Measurements from ENCODE around the gene CDK5RAP3. TPM values are rescaled to one million over a fixed set of nuclear protein-coding genes. Genes with fewer than 3 reads are reported as not detected.

CDK5RAP3 gene
- total RNA-seq, 1 experiment from 2014 or later: 255 TPM

- intact Hi-C loops (cut with micrococcal nuclease): no loop called here
- CTCF ChIA-PET: interaction anchor here (1.0 to 1.3 kb wide), 2 partner anchors 14 to 23 kb away, joined by 3 to 4 read pairs; no protein-coding TSS in a partner anchor
- H3K4me2 ChIP-seq (ENCODE audit: low read length): no peak overlapping the region
- H3K36me3 ChIP-seq (ENCODE audit: control insufficient read depth in 1 of 2, insufficient read depth in 2 of 2, low read length in 2 of 2): no peaks in the 10 kb centered on the region
- peaks cover 13 to 34% of the 10 kb centered on the region in 2 experiments for H3K4me1 ChIP-seq (ENCODE audit: control insufficient read depth in 1 of 2, insufficient read depth in 2 of 2, low read length in 2 of 2)
- DNase-seq (ENCODE audit: low read depth, low spot score) (no peak), ATAC-seq (no peak)
- H3K9me2 ChIP-seq (ENCODE audit: insufficient read depth): no peaks in the 10 kb centered on the region
- H2AFZ ChIP-seq (ENCODE audit: low read depth, low read length, poor library complexity, severe bottlenecking): no peak overlapping the region
- no peak overlapping the region for H3K4me3 ChIP-seq (replicated peaks in 1 of 2; ENCODE audit: low read depth in 1 of 2, low read length in 2 of 2)
- no peak overlapping the region for H3K9ac ChIP-seq (ENCODE audit: low read length)
- TF ChIP-seq SRF (IDR thresholded peaks at IDR 0.05; ENCODE audit: low read depth) (no peak), JUND (IDR thresholded peaks at IDR 0.05) (no peak), EGR1 (IDR thresholded peaks at IDR 0.05; ENCODE audit: low read depth) (no peak), EZH2phosphoT487 (IDR thresholded peaks at IDR 0.05; ENCODE audit: borderline replicate concordance) (no peak)
- H3K27ac ChIP-seq (ENCODE audit: low read depth, low read length): no peak overlapping the region
- no peaks in the 10 kb centered on the region for H3K27me3 ChIP-seq (ENCODE audit: insufficient read depth, low read length)
- RAD21 ChIA-PET (ENCODE audit: low non-redundant PET in 1 of 2, low total read pairs in 2 of 2, uncharacterized antibody in 2 of 2, unreplicated experiment in 2 of 2): no interaction called here
- H3K9me3 ChIP-seq (ENCODE audit: control insufficient read depth in 1 of 2, insufficient read depth in 1 of 2, low read depth in 1 of 2, low read length in 2 of 2): no peaks in the 10 kb centered on the region
- no TSS peak for BruUV-seq (replicated peaks)
- POLR2A ChIA-PET: no interaction called here
- H4K20me1 ChIP-seq (ENCODE audit: insufficient read depth): no peaks in the 10 kb centered on the region
- H3K79me2 ChIP-seq (ENCODE audit: insufficient read depth, low read length): no peaks in the 10 kb centered on the region
Observed at GRCh38 chr17:47964856-47965255, 6.1 kb upstream of the CDK5RAP3 start.

DNA sequence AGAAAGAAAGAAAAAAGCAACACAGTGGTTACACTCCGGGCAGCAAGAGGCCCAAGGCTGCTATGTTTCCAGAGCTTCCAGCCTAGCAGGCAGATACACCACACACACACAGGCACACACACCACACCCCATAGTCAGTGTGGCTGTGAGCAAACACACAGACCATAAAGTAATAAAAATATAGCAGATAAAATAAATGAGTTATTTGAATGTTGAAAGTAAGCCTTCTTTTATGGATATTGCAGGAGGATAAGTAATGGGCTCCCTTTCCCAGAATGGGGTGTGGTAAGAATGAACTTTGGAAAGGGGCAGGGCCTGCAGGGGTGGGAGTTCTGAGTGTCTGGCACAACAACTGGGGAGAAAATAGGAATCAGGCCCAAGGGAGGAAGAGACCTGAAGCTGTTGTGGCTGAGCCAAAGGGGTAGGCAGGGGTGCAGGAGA is 4.8 kb upstream of the CDK5RAP3 start:
- Histone ChIP-seq H3K9ac (ENCODE audit: low read length) (no peak overlapping the region), H3K27ac (ENCODE audit: low read depth, low read length) (no peak overlapping the region), H4K20me1 (ENCODE audit: insufficient read depth) (no peaks in the 10 kb centered on the region), H3K4me1 (ENCODE audit: control insufficient read depth in 1 of 2, insufficient read depth in 2 of 2, low read length in 2 of 2) (peaks cover 15 to 37% of the 10 kb centered on the region in 2 experiments), H3K36me3 (ENCODE audit: control insufficient read depth in 1 of 2, insufficient read depth in 2 of 2, low read length in 2 of 2) (no peaks in the 10 kb centered on the region), H3K9me2 (ENCODE audit: insufficient read depth) (no peaks in the 10 kb centered on the region), H3K4me2 (ENCODE audit: low read length) (peak overlapping the region; percentile 16), H3K4me3 (replicated peaks in 1 of 2; ENCODE audit: low read depth in 1 of 2, low read length in 2 of 2) (no peak overlapping the region), H3K79me2 (ENCODE audit: insufficient read depth, low read length) (peaks cover 1% of the 10 kb centered on the region; the same call in 1 of the 2 replicates), H3K9me3 (ENCODE audit: control insufficient read depth in 1 of 2, insufficient read depth in 1 of 2, low read depth in 1 of 2, low read length in 2 of 2) (no peaks in the 10 kb centered on the region), H2AFZ (ENCODE audit: low read depth, low read length, poor library complexity, severe bottlenecking) (no peak overlapping the region), H3K27me3 (ENCODE audit: insufficient read depth, low read length) (no peaks in the 10 kb centered on the region)
- intact Hi-C loops (cut with micrococcal nuclease): no loop called here
- ATAC-seq (no peak), DNase-seq (ENCODE audit: low read depth, low spot score) (no peak)
- ChIA-PET CTCF (interaction anchor here (2.2 to 2.6 kb wide), 2 partner anchors 17 to 20 kb away, joined by 19 read pairs; no protein-coding TSS in a partner anchor), RAD21 (ENCODE audit: low non-redundant PET in 1 of 2, low total read pairs in 2 of 2, uncharacterized antibody in 2 of 2, unreplicated experiment in 2 of 2) (no interaction called here), POLR2A (no interaction called here)
- no TSS peak for BruUV-seq (replicated peaks)
- TF ChIP-seq JUND (IDR thresholded peaks at IDR 0.05): no peak
- no peak for TF ChIP-seq EZH2 (IDR thresholded peaks at IDR 0.05)
- no peak for TF ChIP-seq SRF (IDR thresholded peaks at IDR 0.05; ENCODE audit: low read depth)
- TF ChIP-seq, protein P1, sequence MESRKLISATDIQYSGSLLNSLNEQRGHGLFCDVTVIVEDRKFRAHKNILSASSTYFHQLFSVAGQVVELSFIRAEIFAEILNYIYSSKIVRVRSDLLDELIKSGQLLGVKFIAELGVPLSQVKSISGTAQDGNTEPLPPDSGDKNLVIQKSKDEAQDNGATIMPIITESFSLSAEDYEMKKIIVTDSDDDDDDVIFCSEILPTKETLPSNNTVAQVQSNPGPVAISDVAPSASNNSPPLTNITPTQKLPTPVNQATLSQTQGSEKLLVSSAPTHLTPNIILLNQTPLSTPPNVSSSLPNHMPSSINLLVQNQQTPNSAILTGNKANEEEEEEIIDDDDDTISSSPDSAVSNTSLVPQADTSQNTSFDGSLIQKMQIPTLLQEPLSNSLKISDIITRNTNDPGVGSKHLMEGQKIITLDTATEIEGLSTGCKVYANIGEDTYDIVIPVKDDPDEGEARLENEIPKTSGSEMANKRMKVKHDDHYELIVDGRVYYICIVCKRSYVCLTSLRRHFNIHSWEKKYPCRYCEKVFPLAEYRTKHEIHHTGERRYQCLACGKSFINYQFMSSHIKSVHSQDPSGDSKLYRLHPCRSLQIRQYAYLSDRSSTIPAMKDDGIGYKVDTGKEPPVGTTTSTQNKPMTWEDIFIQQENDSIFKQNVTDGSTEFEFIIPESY (IDR thresholded peaks at IDR 0.05; ENCODE audit: extremely low read depth, insufficient replicate concordance, low read length): no peak
- no peak for TF ChIP-seq REST (IDR thresholded peaks at IDR 0.05; ENCODE audit: low read depth)
- TF ChIP-seq CBX3 (IDR thresholded peaks at IDR 0.05; ENCODE audit: low read depth): no peak
- TF ChIP-seq ZFX (IDR thresholded peaks at IDR 0.05): no peak
- no peak for TF ChIP-seq POLR2A (IDR thresholded peaks at IDR 0.05; ENCODE audit: borderline replicate concordance, extremely low read depth, insufficient read depth, insufficient read length)
- TF ChIP-seq FOSL1 (IDR thresholded peaks at IDR 0.05; ENCODE audit: low read depth): no peak
- TF ChIP-seq CEBPB (IDR thresholded peaks at IDR 0.05; ENCODE audit: low read depth): no peak
- TF ChIP-seq ATF3 (IDR thresholded peaks at IDR 0.05): no peak
- no peak for TF ChIP-seq RAD21 (IDR thresholded peaks at IDR 0.05; ENCODE audit: low read depth)
- no peak for TF ChIP-seq ELF1 (IDR thresholded peaks at IDR 0.05; ENCODE audit: borderline replicate concordance, low read depth)
- no peak for TF ChIP-seq EGR1 (IDR thresholded peaks at IDR 0.05; ENCODE audit: low read depth)
- no peak for TF ChIP-seq SP1 (IDR thresholded peaks at IDR 0.05; ENCODE audit: low read depth)
- TF ChIP-seq, protein P2, sequence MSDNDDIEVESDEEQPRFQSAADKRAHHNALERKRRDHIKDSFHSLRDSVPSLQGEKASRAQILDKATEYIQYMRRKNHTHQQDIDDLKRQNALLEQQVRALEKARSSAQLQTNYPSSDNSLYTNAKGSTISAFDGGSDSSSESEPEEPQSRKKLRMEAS (IDR thresholded peaks at IDR 0.05): no peak

All from HCT116 (cell line).